SK-N-MC (cell line): Measurements from ENCODE around the gene CALCB.

Experiments
- EZH2 ChIP-seq: fragments of 200-600 bp; sonication (generic); IDR thresholded peaks from one replicate; pipeline ENCODE4 v1.6.1; 2017; ENCODE audit warnings: antibody characterized with exemption
- FOXP2 ChIP-seq: optimal IDR thresholded peaks from 2 replicates; pipeline ENCODE3; 2011; ENCODE audit warnings: mild to moderate bottlenecking, moderate library complexity; ENCODE audit not compliant: insufficient read depth; ENCODE audit errors: extremely low read length, control extremely low read depth
- POLR2AphosphoS5 ChIP-seq: IDR thresholded peaks from 2 replicates; pipeline ENCODE4 v1.6.1; 2012; ENCODE audit warnings: mild to moderate bottlenecking, low read depth, low read length, borderline replicate concordance

DNA sequence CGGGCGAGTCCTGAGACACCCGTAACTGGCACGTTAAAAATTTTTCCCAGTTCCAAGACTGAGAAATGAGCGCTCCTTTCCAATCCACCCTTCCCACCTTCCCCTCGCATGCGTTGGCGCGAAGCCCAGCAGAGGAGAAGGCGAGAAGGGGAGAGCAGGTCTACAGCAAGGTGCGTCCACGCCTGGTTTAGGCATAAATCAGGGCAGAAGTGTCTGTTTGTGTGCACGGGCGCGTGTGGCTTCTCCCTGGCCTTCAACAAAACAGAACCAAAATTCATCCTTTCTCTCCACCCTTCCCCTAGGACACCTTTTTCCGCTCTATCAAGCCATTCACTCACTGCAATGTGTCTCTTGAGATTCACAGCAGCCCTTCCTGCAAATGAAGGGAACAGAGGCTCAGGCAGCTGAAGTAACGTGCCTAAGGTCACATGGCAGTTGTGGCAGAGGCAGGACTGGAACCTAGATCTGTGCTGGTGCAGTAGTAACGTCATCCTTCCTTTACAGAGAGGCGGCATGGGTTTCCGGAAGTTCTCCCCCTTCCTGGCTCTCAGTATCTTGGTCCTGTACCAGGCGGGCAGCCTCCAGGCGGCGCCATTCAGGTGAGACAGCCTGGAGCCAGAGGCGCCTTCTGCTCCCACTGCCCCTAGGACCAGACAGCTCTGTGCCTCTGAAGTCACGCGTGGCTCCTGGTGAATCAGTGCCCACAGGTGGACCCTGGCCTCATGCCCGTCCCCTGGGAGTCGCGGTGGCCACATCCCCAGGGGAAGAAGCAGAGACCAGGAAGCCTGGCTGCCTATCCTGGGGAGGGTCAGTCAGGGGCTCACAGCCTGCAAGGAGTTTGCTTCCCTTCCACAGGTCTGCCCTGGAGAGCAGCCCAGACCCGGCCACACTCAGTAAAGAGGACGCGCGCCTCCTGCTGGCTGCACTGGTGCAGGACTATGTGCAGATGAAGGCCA is 1.1 kb downstream of the CALCB start:
- no peak for TF ChIP-seq EZH2
- TF ChIP-seq POLR2AphosphoS5: no peak
- no peak for TF ChIP-seq FOXP2
